ENCODE data around the gene NRIP2. TPM values are rescaled to one million over a fixed set of nuclear protein-coding genes. Genes with fewer than 3 reads are reported as not detected.

Gene NRIP2
- total and polyA plus RNA-seq, 2 experiments from 2014 or later: 0.66 TPM; not detected in 1

- H3K27me3 Mint-ChIP-seq (ENCODE audit: insufficient read depth, low read depth, poor library complexity): peaks cover 6% of the 10 kb centered on the region
These were observed 58.6 kb downstream of the NRIP2 start for GRCh38 chr12:2776129-2776806.

More at GRCh38 chr12:2776129-2776806, 58.6 kb downstream of the NRIP2 start:
- TF ChIP-seq POLR2AphosphoS5 (IDR thresholded peaks at IDR 0.05; ENCODE audit: low read depth) (no peak), EZH2 (IDR thresholded peaks at IDR 0.05; ENCODE audit: low read depth, unreplicated experiment) (no peak), NANOG (IDR thresholded peaks at IDR 0.05; ENCODE audit: borderline replicate concordance) (no peak), ZNF114 (CRISPR knock-in tag; IDR thresholded peaks at IDR 0.05) (no peak), REST (IDR thresholded peaks at IDR 0.05; ENCODE audit: unreplicated experiment) (no peak), ZNF462 (CRISPR knock-in tag; IDR thresholded peaks at IDR 0.05) (no peak), ETS1 (IDR thresholded peaks at IDR 0.05) (no peak), CREB1 (CRISPR knock-in tag; IDR thresholded peaks at IDR 0.05; ENCODE audit: low read depth) (no peak), STAT1 (IDR thresholded peaks at IDR 0.05; ENCODE audit: unreplicated experiment) (no peak), CTCF (conservative IDR thresholded peaks at IDR 0.05; ENCODE audit: low read depth in 2 of 2) (no peak), ZNF331 (CRISPR knock-in tag; IDR thresholded peaks at IDR 0.05; ENCODE audit: low read depth) (no peak), JUNB (IDR thresholded peaks at IDR 0.05; ENCODE audit: unreplicated experiment) (no peak)
- Histone ChIP-seq H4K20me1 (replicated peaks; ENCODE audit: insufficient read depth) (no peaks in the 10 kb centered on the region), H3K4me1 (ENCODE audit: insufficient read depth) (peaks cover 21% of the 10 kb centered on the region), H3K9me2 (ENCODE audit: insufficient read depth) (0 out of 2 replicates have a peak, but pooled peaks cover 4% of the 10 kb centered on the region), H3K27ac (ENCODE audit: low read depth) (no peak overlapping the region), H3K27me3 (ENCODE audit: insufficient read depth) (no peaks in the 10 kb centered on the region), H3F3A (replicated peaks; ENCODE audit: low read depth) (no peaks in the 10 kb centered on the region), H3K36me3 (ENCODE audit: insufficient read depth) (no peaks in the 10 kb centered on the region), H3K79me2 (replicated peaks; ENCODE audit: insufficient read depth) (no peaks in the 10 kb centered on the region), H3K4me3 (no peak overlapping the region), H3K4me2 (no peak overlapping the region), H2AFZ (0 out of 2 replicates have a peak overlapping the region, but pooled peaks have one; percentile 32)
- Mint-ChIP-seq H3K36me3 (ENCODE audit: low read depth) (no peaks in the 10 kb centered on the region), H3K4me1 (peaks cover 26% of the 10 kb centered on the region), H3K27ac (no peak overlapping the region), H3K9me3 (peaks cover 3% of the 10 kb centered on the region; the same call in 2 of the 3 replicates), H3K4me3 (no peak overlapping the region)
- DNase-seq (ENCODE audit: low spot score) (no peak), ATAC-seq (no peak)

All from GM23338 (cell line).